GM21367 (cell line): ENCODE data around the gene MAGEA6.
"Not testable (repeated sequence)": the region's sequence is repeated elsewhere in the genome, so short reads cannot be mapped to it uniquely, and the experiment has no call there.

Experiments
- ATAC-seq: cut with Tn5 transposase; IDR thresholded peaks from one replicate; pipeline ENCODE4 v1.9.1; 2021; ENCODE audit not compliant: unreplicated experiment

MAGEA6 gene

GRCh38 chrX:152769549-152770289, at the start of gene MAGEA6:
Gene MAGEA6, minus strand, starts transcription at chrX:152769689. Its CDS starts 2,039 bp downstream, at chrX:152767650.
- not testable (repeated sequence) for ATAC-seq

DNA sequence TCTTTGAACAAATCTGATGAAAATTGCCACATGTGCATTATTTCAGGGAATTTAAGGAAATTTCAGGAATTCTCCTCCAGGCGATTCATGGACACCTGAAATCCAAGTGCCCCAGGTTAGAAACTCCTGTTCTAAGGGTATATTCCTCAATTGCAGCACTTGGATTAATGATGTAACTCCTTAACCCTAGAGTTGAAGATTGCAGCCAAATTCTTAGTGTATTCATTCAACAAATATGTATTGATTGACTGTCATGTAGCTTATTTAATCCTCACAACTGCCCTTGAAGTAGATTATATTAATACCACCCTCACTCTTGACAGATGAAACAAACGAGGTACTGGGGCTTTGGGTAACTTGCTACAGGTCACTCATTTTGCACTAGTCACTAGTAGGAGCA, 49.8 kb upstream of the MAGEA6 start:
- ATAC-seq: no peak

DNA sequence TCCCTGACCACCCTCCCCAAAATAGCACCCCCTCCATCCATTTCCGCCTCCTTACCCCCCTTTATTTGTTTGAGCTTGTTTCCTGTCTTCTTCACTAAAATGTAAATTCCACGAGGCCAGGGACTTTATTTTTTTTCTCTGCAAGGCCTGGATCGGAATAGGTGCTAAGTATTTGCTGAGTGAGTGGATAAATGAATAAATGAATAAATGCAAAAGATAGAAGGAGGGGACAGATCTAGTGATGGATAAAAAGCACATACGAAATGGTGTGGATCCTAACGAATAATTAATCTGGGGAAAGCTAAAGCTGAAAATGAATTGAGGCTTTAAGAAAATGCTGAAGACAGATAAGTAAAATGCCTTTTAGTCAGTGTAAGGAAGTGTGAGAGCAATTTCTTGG, 48.9 kb upstream of the MAGEA6 start:
- no peak for ATAC-seq

GRCh38 chrX:152817078-152817764, 47.7 kb upstream of the MAGEA6 start:
- no peak for ATAC-seq

DNA sequence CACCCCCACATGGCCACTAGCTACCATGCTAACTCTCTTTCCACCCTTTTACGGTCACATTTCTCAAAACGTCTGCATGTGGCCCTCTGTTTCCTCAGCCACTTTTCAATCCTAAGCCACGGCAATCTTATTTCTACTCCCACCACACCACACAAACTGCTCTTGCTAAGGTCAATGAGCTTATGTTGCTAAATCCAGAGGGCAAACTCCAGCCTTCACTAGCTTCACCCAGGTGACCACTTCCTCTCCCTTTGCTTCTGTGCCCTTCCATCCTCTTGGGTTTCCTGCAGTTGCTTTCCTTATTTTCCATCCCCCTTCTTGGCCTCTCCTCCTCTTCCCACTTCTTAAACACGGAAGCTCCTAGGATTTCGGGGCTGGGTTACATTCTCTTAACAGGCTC, 44.6 kb upstream of the MAGEA6 start:
- no peak for ATAC-seq

GRCh38 chrX:152813206-152813605, 43.7 kb upstream of the MAGEA6 start:
- no peak for ATAC-seq

- ATAC-seq: no peak
Measured at GRCh38 chrX:152810403-152810802, 40.9 kb upstream of the MAGEA6 start.

GRCh38 chrX:152806035-152806434, 36.5 kb upstream of the MAGEA6 start:
- no peak for ATAC-seq

GRCh38 chrX:152798945-152799344, 29.5 kb upstream of the MAGEA6 start:
- no peak for ATAC-seq

DNA sequence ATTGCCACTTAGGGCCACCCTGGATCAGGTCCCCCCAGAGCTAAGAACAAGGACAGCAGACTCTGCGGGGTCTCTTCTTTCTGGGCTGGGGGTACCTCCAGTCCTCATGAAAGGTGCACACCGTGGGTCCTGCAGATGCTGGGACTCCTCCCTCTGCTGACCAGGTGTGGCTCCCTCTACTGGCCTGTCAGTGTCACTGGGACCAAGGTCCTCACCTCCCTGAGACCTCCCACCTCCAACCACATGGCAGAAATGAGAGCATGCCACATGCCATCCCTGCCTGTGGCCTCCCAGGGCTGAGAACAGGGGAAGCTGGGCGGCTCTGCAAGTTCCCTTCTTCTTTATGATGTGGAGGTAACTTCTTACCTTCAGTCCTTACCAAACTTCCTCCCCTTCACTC, 17.6 kb upstream of the MAGEA6 start:
- ATAC-seq: peak; percentile 83

- not testable (repeated sequence) for ATAC-seq
Measured at GRCh38 chrX:152766562-152766961, 2.9 kb downstream of the MAGEA6 start.

GRCh38 chrX:152761582-152761981, 7.9 kb downstream of the MAGEA6 start:
- ATAC-seq: not testable (repeated sequence)

DNA sequence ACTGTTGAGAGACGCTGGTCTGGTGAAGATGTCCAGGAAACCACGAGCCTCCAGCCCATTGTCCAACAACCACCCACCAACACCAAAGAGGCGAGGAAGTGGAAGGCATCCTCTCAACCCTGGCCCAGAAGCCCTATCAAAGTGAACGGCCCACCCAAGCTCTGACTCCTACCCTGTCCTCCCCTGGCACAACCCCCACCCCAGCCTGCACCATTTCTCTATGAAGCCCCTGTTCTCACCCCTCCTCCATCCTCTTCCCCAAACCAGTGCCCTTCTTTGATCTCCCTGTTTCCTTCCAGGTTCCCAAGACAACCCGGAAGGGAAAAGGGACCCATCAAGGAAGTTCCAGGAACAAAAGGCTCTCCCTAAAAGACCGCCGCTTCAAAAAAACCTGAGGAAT, 9.9 kb downstream of the MAGEA6 start:
- not testable (repeated sequence) for ATAC-seq

GRCh38 chrX:152758918-152759317, 10.6 kb downstream of the MAGEA6 start, which contains the start of gene CSAG3:
Gene CSAG3, plus strand, starts transcription at chrX:152759218.
- ATAC-seq: not testable (repeated sequence)

DNA sequence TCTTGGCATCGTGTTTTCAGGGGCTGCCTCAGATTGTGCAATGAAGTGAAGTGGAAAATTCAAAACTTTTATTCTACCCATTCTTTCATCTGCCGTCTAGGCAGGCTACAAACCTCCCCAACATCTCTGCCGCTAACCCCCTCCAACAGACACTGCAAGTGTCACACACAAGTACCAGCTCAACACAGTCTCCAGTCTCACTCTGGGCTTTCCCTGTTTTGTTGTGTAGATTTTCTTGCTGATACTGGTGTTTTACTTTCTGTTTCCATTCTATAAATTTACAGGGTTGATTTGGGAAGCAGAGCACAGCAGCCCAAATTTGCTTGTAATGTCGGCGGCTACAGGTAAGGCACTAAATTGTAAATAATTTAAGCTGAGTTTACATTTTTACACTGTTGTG, 14.6 kb downstream of the MAGEA6 start:
- ATAC-seq: not testable (repeated sequence)

- ATAC-seq: not testable (repeated sequence)
Measured at GRCh38 chrX:152753686-152754650, 15.5 kb downstream of the MAGEA6 start, which contains the start of gene MAGEA2. Gene MAGEA2, minus strand, starts transcription at chrX:152753842. Its CDS starts 2,479 bp downstream, at chrX:152751363.

GRCh38 chrX:152738560-152738959, 30.9 kb downstream of the MAGEA6 start:
- no peak for ATAC-seq

- not testable (repeated sequence) for ATAC-seq
Measured at GRCh38 chrX:152736528-152736927, 33.0 kb downstream of the MAGEA6 start.

GRCh38 chrX:152735860-152736511, 33.5 kb downstream of the MAGEA6 start:
- no peak for ATAC-seq

DNA sequence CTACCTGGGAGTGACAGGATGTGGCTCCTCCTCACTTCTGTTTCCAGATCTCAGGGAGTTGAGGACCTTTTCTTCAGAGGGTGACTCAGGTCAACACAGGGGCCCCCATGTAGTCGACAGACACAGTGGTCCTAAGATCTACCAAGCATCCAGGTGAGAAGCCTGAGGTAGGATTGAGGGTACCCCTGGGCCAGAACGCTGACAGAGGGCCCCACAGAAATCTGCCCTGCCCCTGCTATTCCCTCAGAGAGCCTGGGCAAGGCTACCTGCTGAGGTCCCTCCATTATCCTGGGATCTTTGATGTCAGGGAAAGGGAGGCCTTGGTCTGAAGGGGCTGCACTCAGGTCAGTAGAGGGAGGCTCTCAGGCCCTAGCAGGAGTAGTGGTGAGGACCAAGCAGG, 34.4 kb downstream of the MAGEA6 start:
- no peak for ATAC-seq
